GM18511 (cell line): ENCODE data around the gene RNF34.
"Not testable (repeated sequence)": the region's sequence is repeated elsewhere in the genome, so short reads cannot be mapped to it uniquely, and the experiment has no call there.

Source experiments
- ATAC-seq: cut with Tn5 transposase; IDR thresholded peaks from one replicate; pipeline ENCODE4 v1.9.1; 2021; ENCODE audit warnings: mild to moderate bottlenecking, moderate library complexity; ENCODE audit not compliant: unreplicated experiment

The RNF34 gene, protein sequence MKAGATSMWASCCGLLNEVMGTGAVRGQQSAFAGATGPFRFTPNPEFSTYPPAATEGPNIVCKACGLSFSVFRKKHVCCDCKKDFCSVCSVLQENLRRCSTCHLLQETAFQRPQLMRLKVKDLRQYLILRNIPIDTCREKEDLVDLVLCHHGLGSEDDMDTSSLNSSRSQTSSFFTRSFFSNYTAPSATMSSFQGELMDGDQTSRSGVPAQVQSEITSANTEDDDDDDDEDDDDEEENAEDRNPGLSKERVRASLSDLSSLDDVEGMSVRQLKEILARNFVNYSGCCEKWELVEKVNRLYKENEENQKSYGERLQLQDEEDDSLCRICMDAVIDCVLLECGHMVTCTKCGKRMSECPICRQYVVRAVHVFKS

DNA sequence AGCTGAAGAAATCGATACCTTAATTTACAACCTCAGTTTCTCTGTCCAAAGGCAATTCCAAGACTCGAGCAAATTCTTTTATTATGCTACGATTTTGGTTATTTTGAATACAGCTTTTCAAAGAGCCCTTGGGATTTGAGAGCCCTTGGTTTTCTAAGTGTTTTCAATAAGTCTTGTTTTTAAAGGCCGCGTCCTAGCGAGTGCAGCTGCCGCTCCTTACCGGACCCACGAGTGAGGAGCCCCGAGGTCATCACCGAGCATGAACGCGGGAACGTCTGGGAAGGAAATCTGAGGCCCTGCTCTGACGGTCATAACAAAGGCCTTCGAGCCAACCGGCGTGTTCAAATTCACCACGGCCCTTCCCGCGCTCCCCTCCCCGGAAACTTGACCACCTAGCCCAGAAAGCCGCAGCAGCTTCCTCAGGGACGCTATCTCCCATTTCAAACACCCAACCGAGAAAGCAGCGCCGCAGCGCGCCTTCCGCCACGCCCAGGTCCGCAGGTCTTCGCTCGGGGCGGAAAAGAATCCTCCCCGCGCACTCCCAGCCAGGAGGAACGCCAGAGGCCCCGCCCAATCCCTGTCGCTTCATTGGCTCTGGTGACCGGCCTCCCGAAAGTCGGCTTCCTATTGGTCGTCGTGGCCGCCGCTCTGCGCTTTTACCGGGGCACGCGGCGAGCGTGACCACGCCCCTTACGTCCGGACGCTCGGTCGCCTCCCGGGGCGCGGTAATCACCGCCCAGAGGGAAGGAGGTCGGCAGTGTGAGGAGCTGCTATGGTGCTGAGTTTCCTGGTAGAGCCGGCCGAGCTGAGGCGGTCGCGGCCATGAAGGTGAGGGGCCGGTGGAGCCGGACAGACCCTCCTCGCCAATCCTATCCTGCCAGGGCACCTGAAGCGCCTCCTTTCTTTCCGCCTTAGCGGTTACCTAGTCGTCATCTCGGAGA is at the start of gene RNF34:
Gene RNF34 (plus strand): TSS at position 728 of the 941 bp plus-strand sequence. CDS start 95 bp downstream, at position 823.
- peak; percentile 88 for ATAC-seq

GRCh38 chr12:121351820-121352681 is 47.9 kb upstream of the RNF34 start, which contains the start of gene ANAPC5:
Gene ANAPC5 (minus strand): TSS chr12:121352411. CDS start chr12:121352340, 71 bp downstream.
- ATAC-seq, result peak; percentile 98

- ATAC-seq, result peak; percentile 28
Observed at GRCh38 chr12:121352682-121353018, 47.3 kb upstream of the RNF34 start.

- ATAC-seq, result no peak
Observed at GRCh38 chr12:121355818-121356217, 44.1 kb upstream of the RNF34 start.

DNA sequence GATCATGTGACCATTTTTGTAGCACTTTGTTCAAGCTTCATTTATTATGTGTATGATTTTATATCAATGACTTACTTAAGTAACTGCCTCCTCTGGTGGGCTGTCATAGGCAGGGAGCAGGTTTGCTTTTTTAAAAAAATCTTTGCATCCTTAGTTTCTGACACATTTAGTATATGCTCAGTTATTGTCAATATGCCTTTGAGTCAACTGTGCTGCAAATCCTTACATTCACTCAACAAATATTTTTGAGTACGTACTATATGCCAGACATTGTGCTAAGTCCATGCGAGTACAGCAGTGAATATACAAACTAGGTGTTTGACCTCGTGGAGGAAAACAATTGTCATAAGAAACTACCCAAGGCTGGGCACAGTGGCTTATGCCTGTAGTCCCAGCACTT is 43.3 kb upstream of the RNF34 start:
- no peak for ATAC-seq

- ATAC-seq, result no peak
Observed at GRCh38 chr12:121357331-121357730, 42.6 kb upstream of the RNF34 start.

DNA sequence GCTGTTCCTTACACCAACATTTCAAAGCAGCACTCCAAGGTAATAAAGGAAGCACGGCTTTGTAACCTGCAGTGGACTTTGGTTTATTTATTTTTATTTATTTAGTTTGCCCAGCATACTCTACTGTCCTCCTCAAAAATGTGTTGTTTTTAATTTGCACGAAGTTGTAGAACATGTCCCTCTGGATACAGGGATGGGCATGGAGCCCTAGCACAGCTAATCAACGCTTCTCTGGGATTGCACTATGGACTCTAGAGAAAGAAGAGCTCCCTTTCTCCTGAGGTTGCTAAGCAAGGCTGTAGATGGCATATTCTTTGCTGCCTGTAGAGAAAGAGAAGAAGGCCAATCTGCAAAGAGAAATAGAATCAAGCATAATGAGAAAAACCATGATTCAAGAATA is 41.8 kb upstream of the RNF34 start:
- no peak for ATAC-seq

GRCh38 chr12:121364683-121365121 is 35.2 kb upstream of the RNF34 start:
- no peak for ATAC-seq

GRCh38 chr12:121365416-121366062 is 34.4 kb upstream of the RNF34 start:
- no peak for ATAC-seq

DNA sequence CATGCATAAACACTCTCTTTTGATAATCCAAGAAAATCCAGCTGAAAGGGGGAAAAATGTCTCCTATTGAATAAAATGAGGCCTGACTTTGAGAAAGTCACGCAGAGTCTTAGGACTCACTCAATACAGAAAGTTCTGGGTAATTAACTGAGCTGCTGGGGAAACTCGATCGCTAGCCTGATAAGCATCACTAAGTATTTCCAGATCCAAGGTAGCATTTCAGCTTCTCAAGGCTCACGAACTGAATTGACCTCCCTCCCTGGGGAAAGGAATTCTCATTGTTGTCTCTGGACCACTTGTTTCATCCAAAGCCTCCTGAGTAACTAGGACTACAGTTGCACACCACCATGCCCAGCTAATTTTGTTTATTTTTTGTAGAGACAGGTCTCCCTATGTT is 33.9 kb upstream of the RNF34 start:
- ATAC-seq, result no peak

DNA sequence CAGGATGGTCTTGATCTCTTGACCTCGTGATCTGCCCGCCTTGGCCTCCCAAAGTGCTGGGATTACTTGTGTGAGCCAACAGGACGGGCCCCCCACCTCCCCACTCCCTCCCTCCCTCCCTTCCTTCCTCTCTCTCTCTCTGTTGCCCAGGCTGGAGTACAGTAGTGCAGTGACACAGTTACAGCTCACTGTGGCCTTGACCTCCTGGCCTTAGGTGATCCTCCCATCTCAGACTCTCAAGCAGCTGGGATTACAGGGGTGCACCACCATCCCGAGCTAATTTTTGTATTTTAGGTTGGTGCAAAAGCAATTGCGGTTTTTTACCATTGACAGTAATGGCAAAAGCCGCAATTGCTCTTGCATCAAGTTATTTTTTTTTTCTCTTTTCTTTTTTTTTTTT is 28.5 kb upstream of the RNF34 start:
- no peak for ATAC-seq

DNA sequence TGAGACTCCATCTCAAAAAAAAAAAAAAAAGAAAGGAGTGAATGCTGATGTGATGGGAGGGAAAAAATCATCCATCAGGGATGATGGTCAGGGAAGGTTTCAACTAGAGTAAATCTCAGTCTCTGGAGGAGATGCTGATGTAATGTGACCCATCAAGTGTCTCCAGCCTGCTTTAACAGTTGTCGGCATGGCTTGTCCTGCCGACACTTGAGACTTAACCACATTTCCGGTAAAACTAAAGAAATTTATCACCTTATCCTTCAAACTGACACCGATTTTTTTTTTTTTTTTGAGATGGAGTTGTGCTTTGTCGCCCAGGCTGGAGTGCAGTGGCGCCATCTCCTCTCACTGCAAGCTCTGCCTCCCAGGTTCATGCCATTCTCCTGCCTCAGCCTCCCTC is 26.2 kb upstream of the RNF34 start:
- no peak for ATAC-seq

DNA sequence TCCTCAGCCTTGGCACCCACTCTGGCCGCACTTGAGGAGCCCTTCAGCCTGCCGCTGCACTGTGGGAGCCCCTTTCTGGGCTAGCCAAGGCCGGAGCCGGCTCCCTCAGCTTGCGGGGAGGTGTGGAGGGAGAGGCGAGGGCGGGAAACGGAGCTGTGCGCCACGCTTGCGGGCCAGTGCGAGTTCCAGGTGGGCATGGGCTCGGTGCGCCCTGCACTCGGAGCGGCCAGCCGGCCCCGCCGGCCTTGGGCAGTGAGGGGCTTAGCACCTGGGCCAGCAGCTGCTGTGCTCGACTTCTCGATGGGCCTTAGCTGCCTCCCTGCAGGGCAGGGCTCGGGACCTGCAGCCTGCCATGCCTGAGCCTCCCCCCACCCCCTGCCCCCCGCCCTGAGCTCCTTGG is 25.6 kb upstream of the RNF34 start:
- ATAC-seq, result not testable (repeated sequence)

DNA sequence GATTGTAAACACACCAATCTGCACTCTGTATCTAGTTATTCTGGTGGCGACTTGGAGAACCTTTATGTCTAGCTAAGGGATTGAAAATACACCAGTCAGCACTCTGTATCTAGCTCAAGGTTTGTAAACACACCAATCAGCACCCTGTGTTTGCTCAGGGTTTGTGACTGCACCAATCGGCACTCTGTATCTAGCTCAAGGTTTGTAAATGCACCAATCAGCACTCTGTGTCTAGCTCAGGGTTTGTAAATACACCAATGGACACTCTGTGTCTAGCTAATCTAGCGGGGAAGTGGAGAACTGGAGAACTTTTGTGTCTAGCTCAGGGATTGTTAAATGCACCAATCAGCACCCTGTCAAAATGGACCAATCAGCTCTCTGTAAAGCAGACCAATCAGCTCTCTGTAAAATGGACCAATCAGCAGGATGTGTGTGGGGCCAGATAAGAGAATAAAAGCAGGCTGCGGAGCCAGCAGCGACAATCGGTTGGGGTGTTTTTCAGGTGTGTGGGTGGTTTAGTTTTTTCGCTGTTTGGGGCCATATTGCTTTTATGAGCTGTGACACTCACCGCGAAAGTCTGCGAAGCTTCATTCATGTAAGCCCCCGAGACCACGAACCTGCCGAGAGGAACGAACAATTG is 24.9 kb upstream of the RNF34 start:
- not testable (repeated sequence) for ATAC-seq

- ATAC-seq, result no peak
Observed at GRCh38 chr12:121376754-121377697, 22.9 kb upstream of the RNF34 start.

- ATAC-seq, result no peak
Observed at GRCh38 chr12:121378736-121379135, 21.2 kb upstream of the RNF34 start.

GRCh38 chr12:121379945-121380344 is 20.0 kb upstream of the RNF34 start:
- ATAC-seq, result no peak

DNA sequence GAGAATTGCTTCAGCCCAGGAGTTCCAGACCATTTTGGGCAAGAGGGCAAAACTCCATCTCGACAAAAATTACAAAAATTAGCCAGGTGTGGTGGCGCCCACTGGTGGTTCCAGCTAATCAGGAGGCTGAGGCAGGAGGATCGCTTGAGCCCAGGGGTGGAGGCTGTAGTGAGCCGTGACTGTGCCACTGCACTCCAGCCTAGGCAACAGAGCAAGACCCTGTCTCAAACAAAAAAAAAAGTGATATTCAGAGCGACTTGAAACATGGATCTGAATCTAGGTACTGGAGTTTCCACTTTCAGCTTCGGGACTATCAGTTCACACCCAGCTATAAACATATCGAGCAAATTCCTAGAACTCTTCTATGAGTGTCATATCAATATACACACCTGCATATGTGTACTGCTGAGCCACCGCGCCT is 16.3 kb upstream of the RNF34 start:
- ATAC-seq, result no peak

GRCh38 chr12:121384891-121385290 is 15.0 kb upstream of the RNF34 start:
- not testable (repeated sequence) for ATAC-seq
